ENCODE results near the gene SLC25A39. TPM values are rescaled to one million over a fixed set of nuclear protein-coding genes. Genes with fewer than 3 reads are reported as not detected.

The SLC25A39 gene
- total and polyA plus RNA-seq, 9 of the 15 experiments (the other 6 are each of a cell fraction or from before 2014, with no cell fraction given) = 4.8 to 267 (median 140) TPM

GRCh38 chr17:44350733-44351226 lies 26.2 kb upstream of the SLC25A39 start (continued):
- TF ChIP-seq REST (IDR thresholded peaks at IDR 0.05; ENCODE audit: borderline replicate concordance) = peak; percentile 67
- no peak for TF ChIP-seq REST (CRISPR knock-in tag; IDR thresholded peaks at IDR 0.05; ENCODE audit: low read depth)
- no peak for TF ChIP-seq FOXO4 (CRISPR knock-in tag; IDR thresholded peaks at IDR 0.05)
- TF ChIP-seq CBFB (CRISPR knock-in tag; IDR thresholded peaks at IDR 0.05) = no peak
- TF ChIP-seq ZEB2 (IDR thresholded peaks at IDR 0.05) = no peak
- TF ChIP-seq MTA3 (IDR thresholded peaks at IDR 0.05; ENCODE audit: borderline replicate concordance) = 0 out of 2 replicates have a peak, but pooled peaks have one; percentile 24
- TF ChIP-seq RNF219 (CRISPR knock-in tag; IDR thresholded peaks at IDR 0.05) = no peak
- TF ChIP-seq RHOXF2B (CRISPR knock-in tag; conservative IDR thresholded peaks at IDR 0.05) = no peak
- TF ChIP-seq SMARCA5 (IDR thresholded peaks at IDR 0.05) = 0 out of 2 replicates have a peak, but pooled peaks have one; percentile 25
- no peak for TF ChIP-seq RBM15 (IDR thresholded peaks at IDR 0.05; ENCODE audit: insufficient read depth, low read length)
- TF ChIP-seq BRCA1 (IDR thresholded peaks at IDR 0.05) = no peak
- TF ChIP-seq BRCA1 (CRISPR knock-in tag; IDR thresholded peaks at IDR 0.05) = 0 out of 2 replicates have a peak, but pooled peaks have one; percentile 91
- no peak for TF ChIP-seq UBTF (IDR thresholded peaks at IDR 0.05; ENCODE audit: borderline replicate concordance in 1 of 2, low read depth in 2 of 2, low read length in 2 of 2)
